Natural killer cell (primary cell): Measurements from ENCODE around the gene LEKR1. TPM values are rescaled to one million over a fixed set of nuclear protein-coding genes. Genes with fewer than 3 reads are reported as not detected.

ENCODE experiments used
- ATAC-seq, 3 donors: fragments of 150-1000 bp in 2 of 3; fragments of 200-7000 bp in 1 of 3; cut with Tn5 transposase; 1 replicate in 1 of 3; 2 replicates in 2 of 3; pipeline ENCODE4 v1.10.0; 2021; ENCODE audit warnings: mild to moderate bottlenecking in 2 of 3, moderate library complexity in 2 of 3
- DNase-seq, 2 donors: peaks; one replicate each; pipeline versions ENCODE4 v3.0.0 to v3.0.0-alpha.2; 2013 to 2021; ENCODE audit warnings: mixed read lengths in 1 of 2
- H3K27ac ChIP-seq: one replicate; pipeline ENCODE4 v1.5.1; 2013; ENCODE audit warnings: mild to moderate bottlenecking, low read length
- H3K27me3 ChIP-seq: one replicate; pipeline ENCODE4 v1.6.1; 2013; ENCODE audit warnings: low read length; ENCODE audit not compliant: control insufficient read depth, insufficient read depth
- H3K36me3 ChIP-seq: one replicate; pipeline ENCODE4 v1.6.1; 2013; ENCODE audit warnings: low read length; ENCODE audit not compliant: control insufficient read depth, insufficient read depth
- H3K4me1 ChIP-seq: one replicate; pipeline ENCODE4 v1.6.1; 2013; ENCODE audit warnings: low read length; ENCODE audit not compliant: control insufficient read depth, insufficient read depth
- H3K4me3 ChIP-seq: one replicate; pipeline ENCODE4 v1.5.1; 2013; ENCODE audit warnings: low read length
- H3K9me3 ChIP-seq: one replicate; pipeline ENCODE4 v1.6.1; 2013; ENCODE audit warnings: low read length; ENCODE audit not compliant: control insufficient read depth, insufficient read depth
- H3K27ac Mint-ChIP-seq, 2 donors: one replicate each; pipeline ENCODE4 v1.8.0; 2022; ENCODE audit warnings: mild to moderate bottlenecking in 2 of 2, mixed read lengths in 2 of 2, moderate library complexity in 1 of 2
- H3K27me3 Mint-ChIP-seq, 2 donors: one replicate each; pipeline ENCODE4 v1.8.0; 2022; ENCODE audit warnings: low read depth in 2 of 2, mixed read lengths in 2 of 2
- H3K36me3 Mint-ChIP-seq: one replicate; pipeline ENCODE4 v1.8.0; 2022; ENCODE audit warnings: mixed read lengths
- H3K4me1 Mint-ChIP-seq, 2 donors: one replicate each; pipeline ENCODE4 v1.8.0; 2022; ENCODE audit warnings: mixed read lengths in 2 of 2
- H3K4me3 Mint-ChIP-seq: one replicate; pipeline ENCODE4 v1.8.0; 2022; ENCODE audit warnings: mild to moderate bottlenecking, moderate library complexity, mixed read lengths
- H3K9me3 Mint-ChIP-seq, 2 donors: one replicate each; pipeline ENCODE4 v1.8.0; 2022; ENCODE audit warnings: mixed read lengths in 2 of 2
- CTCF ChIP-seq: fragments of 200-600 bp; IDR thresholded peaks from one replicate; pipeline ENCODE4 v1.8.0; 2022; ENCODE audit warnings: antibody characterized with exemption
- WGBS: methylation state at CpG from one replicate; pipeline ENCODE4 v1.1.7; 2013; ENCODE audit warnings: missing lambda C conversion rate; ENCODE audit not compliant: insufficient coverage; 5-methylcytosine and 5-hydroxymethylcytosine counted together
- intact Hi-C: fragments of 100-400 bp; cut with micrococcal nuclease; formaldehyde crosslinking; loops from one replicate; pipeline ENCODE4 v1.14.2; 2022
- total RNA-seq, 4 donors: library from RNA; stranded (reverse); fragments of 120-200 nt in 1 of 4; gene quantifications; one replicate each; pipeline versions ENCODE4 v1.2.3 to v1.2.4, GENCODE V29; 2013 to 2022

Gene LEKR1
- total RNA-seq, 3 donors from 2014 or later (not counting 1 experiment from before 2014, with no cell fraction given) = 1.1 to 1.7 (median 1.2) TPM

- Histone ChIP-seq H3K4me3 (no peak overlapping the region), H3K4me1 (no peaks in the 10 kb centered on the region), H3K27ac (no peak overlapping the region), H3K9me3 (no peaks in the 10 kb centered on the region), H3K36me3 (no peaks in the 10 kb centered on the region), H3K27me3 (peaks cover 3% of the 10 kb centered on the region)
- no peak for ATAC-seq
- Mint-ChIP-seq H3K36me3 (peaks cover 12% of the 10 kb centered on the region), H3K27me3 (peaks cover 0 to 5% of the 10 kb centered on the region in 2 donors), H3K9me3 (peaks cover 3 to 5% of the 10 kb centered on the region in 2 donors), H3K27ac (no peak overlapping the region), H3K4me1 (no peaks in the 10 kb centered on the region), H3K4me3 (no peak overlapping the region)
- intact Hi-C loops = no loop called here
- no peak for DNase-seq
- TF ChIP-seq CTCF = no peak
- WGBS = 95% methylated on average over 4 of the region's 5 CpGs
Observed at GRCh38 chr3:156915372-156915771, 89.2 kb downstream of the LEKR1 start.

- Histone ChIP-seq H3K27ac (no peak overlapping the region), H3K4me3 (no peak overlapping the region), H3K27me3 (peaks cover 3% of the 10 kb centered on the region), H3K9me3 (no peaks in the 10 kb centered on the region), H3K36me3 (no peaks in the 10 kb centered on the region), H3K4me1 (no peaks in the 10 kb centered on the region)
- intact Hi-C loops = no loop called here
- H3K4me1 Mint-ChIP-seq = no peaks in the 10 kb centered on the region
- no peak overlapping the region for H3K4me3 Mint-ChIP-seq
- peaks cover 12% of the 10 kb centered on the region for H3K36me3 Mint-ChIP-seq
- 90% methylated on average over 4 of the region's 6 CpGs for WGBS
- ATAC-seq (no peak), DNase-seq (no peak)
- H3K27ac Mint-ChIP-seq = no peak overlapping the region
- H3K27me3 Mint-ChIP-seq = peaks cover 0 to 5% of the 10 kb centered on the region in 2 donors
- H3K9me3 Mint-ChIP-seq = peaks cover 3 to 8% of the 10 kb centered on the region in 2 donors
- no peak for TF ChIP-seq CTCF
Observed at GRCh38 chr3:156918746-156919145, 92.6 kb downstream of the LEKR1 start.

- Histone ChIP-seq H3K9me3 (no peaks in the 10 kb centered on the region), H3K27me3 (peaks cover 3% of the 10 kb centered on the region), H3K4me1 (no peaks in the 10 kb centered on the region), H3K36me3 (no peaks in the 10 kb centered on the region), H3K4me3 (no peak overlapping the region), H3K27ac (no peak overlapping the region)
- H3K27me3 Mint-ChIP-seq = peaks cover 0 to 5% of the 10 kb centered on the region in 2 donors
- no peak for DNase-seq
- TF ChIP-seq CTCF = no peak
- H3K9me3 Mint-ChIP-seq = peaks cover 0 to 8% of the 10 kb centered on the region in 2 donors
- H3K27ac Mint-ChIP-seq = no peak overlapping the region
- intact Hi-C loops = no loop called here
- 93% methylated on average over 3 of the region's 3 CpGs for WGBS
- H3K36me3 Mint-ChIP-seq = peaks cover 11% of the 10 kb centered on the region
- no peaks in the 10 kb centered on the region for H3K4me1 Mint-ChIP-seq
- no peak overlapping the region for H3K4me3 Mint-ChIP-seq
- ATAC-seq = no peak
Observed at GRCh38 chr3:156919818-156920217, 93.7 kb downstream of the LEKR1 start.

GRCh38 chr3:156920399-156920798, 94.2 kb downstream of the LEKR1 start:
- Histone ChIP-seq H3K4me3 (no peak overlapping the region), H3K27ac (no peak overlapping the region), H3K27me3 (peaks cover 3% of the 10 kb centered on the region), H3K9me3 (no peaks in the 10 kb centered on the region), H3K4me1 (no peaks in the 10 kb centered on the region), H3K36me3 (no peaks in the 10 kb centered on the region)
- Mint-ChIP-seq H3K36me3 (peaks cover 5% of the 10 kb centered on the region), H3K27ac (no peak overlapping the region), H3K4me1 (no peaks in the 10 kb centered on the region), H3K4me3 (no peak overlapping the region), H3K27me3 (peaks cover 0 to 5% of the 10 kb centered on the region in 2 donors), H3K9me3 (peaks cover 0 to 6% of the 10 kb centered on the region in 2 donors)
- no peak for TF ChIP-seq CTCF
- intact Hi-C loops = no loop called here
- no peak for DNase-seq
- WGBS = no CpG with 5 or more reads among the region's 1 CpG
- ATAC-seq = no peak
